Nephron (organoid): Measurements from ENCODE around the gene SNAPC3.
A peak's percentile ranks its signal among the peaks of the same experiment; 100 is the strongest.
"Not testable (repeated sequence)": the region's sequence is repeated elsewhere in the genome, so short reads cannot be mapped to it uniquely, and the experiment has no call there.

Source experiments
- H3K27ac Mint-ChIP-seq, 3 experiments: 2 replicates each; pipeline ENCODE4 v1.8.0; 2020; ENCODE audit warnings: mixed read lengths in 3 of 3, mild to moderate bottlenecking in 2 of 3, moderate library complexity in 1 of 3
- H3K27me3 Mint-ChIP-seq: 2 replicates; pipeline ENCODE4 v1.8.0; 2021; ENCODE audit warnings: low read depth, mild to moderate bottlenecking, moderate library complexity, mixed read lengths
- H3K36me3 Mint-ChIP-seq: 2 replicates; pipeline ENCODE4 v1.8.0; 2020; ENCODE audit warnings: low read depth, mixed read lengths
- H3K4me1 Mint-ChIP-seq: 2 replicates; pipeline ENCODE4 v1.8.0; 2020; ENCODE audit warnings: mixed read lengths
- H3K4me3 Mint-ChIP-seq, 3 experiments: 2 replicates each; pipeline ENCODE4 v1.8.0; 2020; ENCODE audit warnings: mild to moderate bottlenecking in 3 of 3, mixed read lengths in 3 of 3, moderate library complexity in 2 of 3
- H3K9me3 Mint-ChIP-seq: 2 replicates; pipeline ENCODE4 v1.8.0; 2020; ENCODE audit warnings: mixed read lengths
- TF ChIP-seq, protein P1 (sequence below), 3 experiments: fragments of 200-600 bp; sonication (generic); IDR thresholded peaks; one replicate each; pipeline ENCODE4 v1.5.0; 2021; ENCODE audit warnings: antibody characterized with exemption in 3 of 3; ENCODE audit not compliant: unreplicated experiment in 3 of 3

The SNAPC3 gene

DNA sequence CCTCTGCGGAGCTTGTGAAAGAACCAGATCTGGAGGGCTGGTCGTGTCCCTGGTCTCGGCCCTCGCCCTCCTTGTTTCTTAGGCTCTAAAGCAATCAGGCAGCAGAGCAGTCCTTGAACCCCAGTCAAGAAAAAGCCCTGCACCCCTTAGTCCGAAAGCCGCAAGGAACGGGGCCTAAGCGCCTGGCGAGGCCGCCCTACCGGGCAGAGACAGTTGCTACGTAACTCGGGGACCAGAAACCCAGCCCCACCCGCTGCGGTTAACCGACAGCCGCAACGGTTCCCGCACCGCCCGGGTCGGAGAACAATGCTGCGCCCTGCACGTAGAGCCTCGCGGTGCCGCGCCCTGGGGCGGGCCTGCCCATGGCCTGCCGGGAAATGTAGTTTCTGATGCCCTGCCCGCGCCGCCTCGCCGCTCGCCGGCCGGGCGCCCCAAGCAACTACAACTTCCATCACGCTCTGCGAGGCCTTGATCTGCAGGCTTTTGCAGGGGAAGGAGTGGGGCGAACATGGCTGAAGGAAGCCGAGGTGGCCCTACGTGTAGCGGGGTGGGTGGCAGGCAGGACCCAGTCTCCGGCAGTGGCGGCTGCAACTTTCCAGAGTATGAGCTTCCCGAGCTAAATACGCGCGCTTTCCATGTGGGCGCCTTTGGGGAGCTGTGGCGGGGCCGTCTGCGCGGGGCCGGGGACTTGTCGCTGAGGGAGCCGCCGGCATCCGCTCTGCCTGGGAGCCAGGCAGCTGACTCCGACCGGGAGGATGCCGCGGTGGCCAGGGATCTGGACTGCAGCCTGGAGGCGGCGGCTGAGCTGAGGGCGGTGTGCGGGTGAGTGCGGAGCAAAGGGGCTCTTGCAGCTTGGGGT, at the start of gene SNAPC3:
Gene SNAPC3, plus strand, starts transcription at position 505 of the 859 bp plus-strand sequence. Its CDS starts 4 bp downstream, at position 509.
- Mint-ChIP-seq H3K4me1 (peaks cover 35% of the 10 kb centered on the region), H3K4me3 (peak within 1 kb of the TSS; percentile 96 to 99 (median 97)), H3K36me3 (peaks cover 29% of the 10 kb centered on the region), H3K9me3 (no peaks in the 10 kb centered on the region), H3K27me3 (no peaks in the 10 kb centered on the region), H3K27ac (peak within 1 kb of the TSS; percentile 96 to 99 (median 97))
- TF ChIP-seq, protein P1, sequence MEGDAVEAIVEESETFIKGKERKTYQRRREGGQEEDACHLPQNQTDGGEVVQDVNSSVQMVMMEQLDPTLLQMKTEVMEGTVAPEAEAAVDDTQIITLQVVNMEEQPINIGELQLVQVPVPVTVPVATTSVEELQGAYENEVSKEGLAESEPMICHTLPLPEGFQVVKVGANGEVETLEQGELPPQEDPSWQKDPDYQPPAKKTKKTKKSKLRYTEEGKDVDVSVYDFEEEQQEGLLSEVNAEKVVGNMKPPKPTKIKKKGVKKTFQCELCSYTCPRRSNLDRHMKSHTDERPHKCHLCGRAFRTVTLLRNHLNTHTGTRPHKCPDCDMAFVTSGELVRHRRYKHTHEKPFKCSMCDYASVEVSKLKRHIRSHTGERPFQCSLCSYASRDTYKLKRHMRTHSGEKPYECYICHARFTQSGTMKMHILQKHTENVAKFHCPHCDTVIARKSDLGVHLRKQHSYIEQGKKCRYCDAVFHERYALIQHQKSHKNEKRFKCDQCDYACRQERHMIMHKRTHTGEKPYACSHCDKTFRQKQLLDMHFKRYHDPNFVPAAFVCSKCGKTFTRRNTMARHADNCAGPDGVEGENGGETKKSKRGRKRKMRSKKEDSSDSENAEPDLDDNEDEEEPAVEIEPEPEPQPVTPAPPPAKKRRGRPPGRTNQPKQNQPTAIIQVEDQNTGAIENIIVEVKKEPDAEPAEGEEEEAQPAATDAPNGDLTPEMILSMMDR (IDR thresholded peaks at IDR 0.05; ENCODE audit: unreplicated experiment in 3 of 3): no peak

- no peaks in the 10 kb centered on the region for H3K36me3 Mint-ChIP-seq
- peaks cover 26% of the 10 kb centered on the region for H3K4me1 Mint-ChIP-seq
- H3K27ac Mint-ChIP-seq: peak overlapping the region; percentile 74 to 91 (median 82)
- H3K27me3 Mint-ChIP-seq: no peaks in the 10 kb centered on the region
- H3K4me3 Mint-ChIP-seq: no peak overlapping the region
- TF ChIP-seq, protein P1 (IDR thresholded peaks at IDR 0.05; ENCODE audit: unreplicated experiment in 3 of 3): no peak
- peaks cover 18% of the 10 kb centered on the region for H3K9me3 Mint-ChIP-seq
Observed at GRCh38 chr9:15373881-15374280, 48.8 kb upstream of the SNAPC3 start.

GRCh38 chr9:15374310-15374709, 48.4 kb upstream of the SNAPC3 start:
- H3K4me3 Mint-ChIP-seq: no peak overlapping the region
- no peaks in the 10 kb centered on the region for H3K27me3 Mint-ChIP-seq
- peak overlapping the region in 2 of 3 experiments; percentile 82 to 91 for H3K27ac Mint-ChIP-seq
- TF ChIP-seq, protein P1 (IDR thresholded peaks at IDR 0.05; ENCODE audit: unreplicated experiment in 3 of 3): no peak
- no peaks in the 10 kb centered on the region for H3K36me3 Mint-ChIP-seq
- H3K9me3 Mint-ChIP-seq: peaks cover 18% of the 10 kb centered on the region
- H3K4me1 Mint-ChIP-seq: peaks cover 26% of the 10 kb centered on the region

DNA sequence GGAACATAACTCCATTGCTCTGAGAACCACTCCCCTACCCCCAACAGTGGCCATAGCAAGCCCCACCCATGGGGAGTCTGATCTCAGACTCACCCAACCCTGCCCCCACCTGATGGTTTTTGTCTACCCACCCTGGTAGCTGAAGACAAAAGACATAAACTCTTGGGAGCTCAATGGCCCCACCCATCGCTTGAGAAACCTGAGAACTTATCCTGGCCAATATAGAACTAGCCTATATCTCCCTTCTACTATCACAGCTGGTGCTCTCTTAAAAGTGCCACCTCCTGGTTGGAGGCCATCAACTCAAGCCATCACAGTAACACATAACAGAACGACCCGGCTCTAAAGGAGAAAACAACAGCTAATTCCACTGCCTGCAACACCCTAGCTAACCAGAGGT, 47.9 kb upstream of the SNAPC3 start:
- Mint-ChIP-seq H3K4me3 (no peak overlapping the region), H3K36me3 (no peaks in the 10 kb centered on the region), H3K9me3 (peaks cover 18% of the 10 kb centered on the region), H3K27me3 (no peaks in the 10 kb centered on the region), H3K27ac (no peak overlapping the region), H3K4me1 (peaks cover 26% of the 10 kb centered on the region)
- TF ChIP-seq, protein P1 (IDR thresholded peaks at IDR 0.05; ENCODE audit: unreplicated experiment in 3 of 3): no peak

- TF ChIP-seq, protein P1 (IDR thresholded peaks at IDR 0.05; ENCODE audit: unreplicated experiment in 3 of 3): no peak
- Mint-ChIP-seq H3K36me3 (no peaks in the 10 kb centered on the region), H3K27me3 (no peaks in the 10 kb centered on the region), H3K4me1 (peaks cover 24% of the 10 kb centered on the region), H3K27ac (peak overlapping the region in 2 of 3 experiments; percentile 18 to 64), H3K9me3 (peaks cover 18% of the 10 kb centered on the region), H3K4me3 (no peak overlapping the region)
Observed at GRCh38 chr9:15377625-15378540, 44.8 kb upstream of the SNAPC3 start.

DNA sequence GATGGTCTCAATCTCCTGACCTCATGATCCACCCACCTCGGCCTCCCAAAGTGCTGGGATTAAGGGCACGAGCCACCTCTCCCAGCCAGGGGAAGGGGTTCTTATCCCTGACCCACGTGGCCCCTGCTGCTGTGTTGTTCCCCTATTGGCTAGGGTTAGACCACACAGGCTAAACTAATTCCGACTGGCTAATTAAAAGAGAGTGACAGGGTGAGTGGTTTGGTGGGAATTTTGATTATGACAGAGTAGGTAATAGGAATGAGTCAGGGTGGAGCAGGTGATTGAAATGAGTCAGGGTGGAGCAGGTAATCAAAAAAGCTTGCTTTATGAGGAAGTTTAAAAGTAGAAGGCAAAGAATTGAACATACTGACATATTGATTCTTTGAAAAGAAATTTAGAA, 43.4 kb upstream of the SNAPC3 start:
- H3K27me3 Mint-ChIP-seq: not testable (repeated sequence)

DNA sequence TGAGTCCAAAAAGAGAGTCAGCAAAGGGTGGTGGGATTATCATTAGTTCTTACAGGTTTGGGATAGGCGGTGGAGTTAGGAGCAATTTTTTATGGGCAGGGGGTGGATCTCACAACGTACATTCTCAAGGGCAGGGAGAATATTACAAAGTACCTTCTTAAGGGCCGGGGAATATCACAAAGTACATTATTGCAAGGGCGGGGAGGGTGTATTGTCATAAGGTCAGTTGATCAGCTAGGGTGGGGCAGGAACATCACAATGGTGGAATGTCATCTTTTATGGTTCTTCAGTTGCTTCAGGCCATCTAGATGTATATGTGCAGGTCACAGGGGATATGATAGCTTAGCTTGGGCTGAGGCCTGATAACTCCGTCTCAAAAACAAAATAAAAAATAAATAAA, 42.8 kb upstream of the SNAPC3 start:
- Mint-ChIP-seq H3K4me1 (peaks cover 10% of the 10 kb centered on the region), H3K9me3 (peaks cover 17% of the 10 kb centered on the region)
- not testable (repeated sequence) for H3K27ac Mint-ChIP-seq, H3K36me3 Mint-ChIP-seq, H3K27me3 Mint-ChIP-seq, H3K4me3 Mint-ChIP-seq

More for the DNA sequence above, 43.4 kb upstream of the SNAPC3 start:
- H3K36me3 Mint-ChIP-seq, H3K4me3 Mint-ChIP-seq, H3K27ac Mint-ChIP-seq: not testable (repeated sequence)
- Mint-ChIP-seq H3K9me3 (peaks cover 18% of the 10 kb centered on the region), H3K4me1 (peaks cover 12% of the 10 kb centered on the region)
